CD4-positive, alpha-beta T cell (primary cell): ENCODE results near the gene TARDBP. TPM values are rescaled to one million over a fixed set of nuclear protein-coding genes. Genes with fewer than 3 reads are reported as not detected.
A peak's percentile ranks its signal among the peaks of the same experiment; 100 is the strongest.

Experiments
- ATAC-seq: fragments of 200-7000 bp; cut with Tn5 transposase; one replicate; pipeline ENCODE4 v1.10.0; 2022; ENCODE audit warnings: mild to moderate bottlenecking; ENCODE audit not compliant: poor library complexity
- CTCF ChIA-PET: fragments of 350-600 bp; sonication (Branson Sonifier 250); formaldehyde crosslinking; loops from one replicate; lab custom pipeline; 2021; ENCODE audit warnings: antibody characterized with exemption, inconsistent platforms; lab: Charles Lee
- POLR2A ChIA-PET: fragments of 350-600 bp; sonication (Branson Sonifier 250); formaldehyde crosslinking; loops from one replicate; lab custom pipeline; 2021; ENCODE audit warnings: antibody characterized with exemption, inconsistent platforms; lab: Charles Lee
- DNase-seq, 14 experiments: peaks; one replicate each; pipeline ENCODE4 v3.0.0-alpha.2; 2013 to 2020; ENCODE audit warnings: mixed read lengths in 2 of 14
- H3K27ac ChIP-seq, 2 donors: one replicate each; pipeline versions ENCODE4 v1.5.1 to v1.7.0; 2013; ENCODE audit warnings: low read length in 2 of 2, low read depth in 1 of 2, mild to moderate bottlenecking in 1 of 2
- H3K27me3 ChIP-seq, 2 experiments: 1 replicate in 1 of 2; 2 replicates in 1 of 2; pipeline versions ENCODE4 v1.6.1 to v1.7.0; 2013; ENCODE audit warnings: low read length in 2 of 2, control low read depth in 1 of 2, mild to moderate bottlenecking in 1 of 2, moderate library complexity in 1 of 2; ENCODE audit not compliant: insufficient read depth in 2 of 2, control insufficient read depth in 1 of 2
- H3K36me3 ChIP-seq: one replicate; pipeline ENCODE4 v1.6.1; 2013; ENCODE audit warnings: low read length, control low read depth; ENCODE audit not compliant: insufficient read depth
- H3K4me1 ChIP-seq: one replicate; pipeline ENCODE4 v1.6.1; 2013; ENCODE audit warnings: low read length, control low read depth; ENCODE audit not compliant: insufficient read depth
- H3K4me3 ChIP-seq: one replicate; pipeline ENCODE4 v1.5.1; 2013; ENCODE audit warnings: mild to moderate bottlenecking, low read length, moderate library complexity
- H3K9me3 ChIP-seq, 2 experiments: 1 replicate in 1 of 2; 2 replicates in 1 of 2; pipeline versions ENCODE4 v1.6.1 to v1.7.0; 2013; ENCODE audit warnings: low read length in 2 of 2, mild to moderate bottlenecking in 2 of 2, control low read depth in 1 of 2, moderate library complexity in 1 of 2; ENCODE audit not compliant: control insufficient read depth in 1 of 2, insufficient read depth in 1 of 2
- H3K27ac Mint-ChIP-seq: one replicate; pipeline ENCODE4 v1.8.0; 2020; ENCODE audit warnings: mixed read lengths
- H3K27me3 Mint-ChIP-seq: one replicate; pipeline ENCODE4 v1.8.0; 2021; ENCODE audit warnings: mixed read lengths
- H3K36me3 Mint-ChIP-seq: one replicate; pipeline ENCODE4 v1.8.0; 2021; ENCODE audit warnings: low read depth, mixed read lengths
- H3K4me1 Mint-ChIP-seq: one replicate; pipeline ENCODE4 v1.8.0; 2021; ENCODE audit warnings: low read depth, mixed read lengths
- H3K4me3 Mint-ChIP-seq: one replicate; pipeline ENCODE4 v1.8.0; 2020; ENCODE audit warnings: mild to moderate bottlenecking, mixed read lengths
- H3K9me3 Mint-ChIP-seq: one replicate; pipeline ENCODE4 v1.8.0; 2020; ENCODE audit warnings: mixed read lengths
- intact Hi-C, 2 experiments: fragments of 100-400 bp; cut with DNase I in 1 of 2; cut with micrococcal nuclease in 1 of 2; formaldehyde crosslinking; loops; one replicate each; pipeline versions ENCODE4 v1.15.1 to v1.9.0; 2023 to 2025; cut with DNase I, micrococcal nuclease
- total RNA-seq, 174 experiments: library from RNA in 2 of 174; stranded (reverse) in 2 of 174; gene quantifications; one replicate each; pipeline ENCODE4 v1.2.3 and lab custom pipeline; 2021 to 2026
- TF ChIP-seq, protein P1 (sequence below): fragments of 200-600 bp; IDR thresholded peaks from one replicate; pipeline ENCODE4 v1.8.0; 2022; ENCODE audit warnings: antibody characterized with exemption, mild to moderate bottlenecking

TARDBP gene
- total RNA-seq, 2 experiments from 2014 or later = 141 to 149 TPM

DNA sequence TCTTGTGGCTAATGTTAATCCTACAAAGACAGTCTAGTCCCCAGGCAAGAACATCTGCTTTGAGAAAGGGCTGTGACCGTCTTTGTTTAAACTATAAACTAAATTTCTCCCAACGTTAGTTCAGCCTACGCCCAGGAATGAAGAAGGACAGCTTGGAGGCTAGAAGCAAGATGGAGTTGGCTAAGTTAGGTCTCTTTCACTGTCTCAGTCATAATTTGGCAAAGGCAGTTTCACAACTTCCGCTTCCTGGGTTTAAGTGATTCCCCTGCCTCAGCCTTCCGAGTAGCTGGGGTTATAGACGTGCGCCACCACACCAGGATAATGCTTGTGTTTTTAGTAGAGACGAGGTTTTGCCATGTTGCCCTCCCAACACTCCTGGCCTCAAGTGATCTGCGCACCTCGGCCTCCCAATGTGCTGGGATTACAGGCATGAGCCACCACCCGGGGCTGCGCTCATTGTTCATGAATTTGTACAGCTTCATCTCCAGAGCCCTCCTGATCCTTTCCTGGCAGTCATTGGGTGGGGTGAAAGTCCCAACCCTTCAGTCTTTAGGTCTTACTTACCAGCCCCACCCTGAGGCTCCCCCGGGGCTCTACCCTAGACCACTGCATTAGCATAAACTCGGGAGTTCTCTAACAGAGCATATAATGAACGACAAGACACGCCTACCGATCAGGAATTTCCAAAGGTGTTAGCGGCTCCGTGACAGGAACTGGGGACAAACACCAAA lies 39.5 kb downstream of the TARDBP start:
- Mint-ChIP-seq H3K36me3 (peaks cover 15% of the 10 kb centered on the region), H3K4me3 (peak overlapping the region; percentile 13), H3K9me3 (no peaks in the 10 kb centered on the region), H3K27me3 (no peaks in the 10 kb centered on the region), H3K4me1 (no peaks in the 10 kb centered on the region), H3K27ac (no peak overlapping the region)
- H3K36me3 ChIP-seq = peaks cover 15% of the 10 kb centered on the region
- H3K9me3 ChIP-seq = no peaks in the 10 kb centered on the region
- ATAC-seq (no peak), DNase-seq (no peak)
- intact Hi-C loops = no loop called here
- TF ChIP-seq, protein P1, sequence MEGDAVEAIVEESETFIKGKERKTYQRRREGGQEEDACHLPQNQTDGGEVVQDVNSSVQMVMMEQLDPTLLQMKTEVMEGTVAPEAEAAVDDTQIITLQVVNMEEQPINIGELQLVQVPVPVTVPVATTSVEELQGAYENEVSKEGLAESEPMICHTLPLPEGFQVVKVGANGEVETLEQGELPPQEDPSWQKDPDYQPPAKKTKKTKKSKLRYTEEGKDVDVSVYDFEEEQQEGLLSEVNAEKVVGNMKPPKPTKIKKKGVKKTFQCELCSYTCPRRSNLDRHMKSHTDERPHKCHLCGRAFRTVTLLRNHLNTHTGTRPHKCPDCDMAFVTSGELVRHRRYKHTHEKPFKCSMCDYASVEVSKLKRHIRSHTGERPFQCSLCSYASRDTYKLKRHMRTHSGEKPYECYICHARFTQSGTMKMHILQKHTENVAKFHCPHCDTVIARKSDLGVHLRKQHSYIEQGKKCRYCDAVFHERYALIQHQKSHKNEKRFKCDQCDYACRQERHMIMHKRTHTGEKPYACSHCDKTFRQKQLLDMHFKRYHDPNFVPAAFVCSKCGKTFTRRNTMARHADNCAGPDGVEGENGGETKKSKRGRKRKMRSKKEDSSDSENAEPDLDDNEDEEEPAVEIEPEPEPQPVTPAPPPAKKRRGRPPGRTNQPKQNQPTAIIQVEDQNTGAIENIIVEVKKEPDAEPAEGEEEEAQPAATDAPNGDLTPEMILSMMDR = no peak
- no peaks in the 10 kb centered on the region for H3K27me3 ChIP-seq
- ChIA-PET CTCF (interaction anchor here (2.1 kb wide), 1 partner anchor 14 kb away, joined by 7 read pairs; no protein-coding TSS in a partner anchor), POLR2A (interaction anchor here (2.1 kb wide), 1 partner anchor 14 kb away, joined by 6 read pairs; no protein-coding TSS in a partner anchor)
- H3K27ac ChIP-seq = no peak overlapping the region
- no peak overlapping the region for H3K4me3 ChIP-seq
- no peaks in the 10 kb centered on the region for H3K4me1 ChIP-seq

DNA sequence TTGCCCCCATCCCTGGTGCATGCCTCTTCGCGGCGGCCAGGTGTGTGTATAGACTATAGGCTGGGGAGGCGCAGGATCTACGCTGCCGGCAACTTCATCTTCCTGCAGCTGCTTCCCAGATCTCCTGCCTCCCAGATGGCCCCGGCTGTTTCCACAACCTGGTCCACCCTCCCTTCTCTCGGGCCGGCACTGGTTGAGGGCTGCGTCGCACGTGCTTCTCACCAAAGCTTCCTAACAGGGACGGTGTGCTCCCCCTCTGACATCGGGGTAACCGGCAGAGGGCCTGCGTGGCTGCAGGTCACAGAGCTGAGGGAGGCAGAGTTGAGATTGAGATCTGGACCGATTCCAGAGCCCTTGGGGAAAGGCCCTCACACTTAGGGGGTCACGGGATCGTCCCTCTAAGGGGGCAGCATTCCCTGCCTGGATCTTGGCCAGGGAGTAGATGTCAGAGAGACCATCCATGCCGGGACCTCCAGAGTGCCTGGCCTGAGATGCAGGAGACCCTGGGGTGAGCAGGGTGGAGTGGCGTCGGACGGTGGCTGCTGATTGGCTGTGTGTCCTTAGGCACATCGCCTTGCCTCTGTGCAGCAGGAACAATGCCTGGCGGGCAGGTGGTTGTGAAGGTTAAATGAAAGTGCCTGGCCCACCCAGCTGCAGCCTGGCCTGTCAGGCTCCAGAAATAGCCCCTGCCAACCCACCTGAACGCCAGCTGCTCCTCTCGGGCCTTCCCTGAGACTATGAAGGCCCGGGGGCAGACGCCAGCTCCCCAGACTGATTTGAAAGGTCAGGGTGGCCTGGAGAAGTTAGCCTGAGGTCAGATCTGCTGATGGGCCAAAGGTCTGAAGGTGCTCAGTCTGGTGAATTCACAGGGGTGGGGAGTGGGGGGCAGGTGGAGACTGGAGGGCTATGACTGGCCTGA lies 40.6 kb downstream of the TARDBP start:
- no peaks in the 10 kb centered on the region for H3K9me3 Mint-ChIP-seq
- no peak overlapping the region for H3K4me3 Mint-ChIP-seq
- H3K4me3 ChIP-seq = no peak overlapping the region
- H3K36me3 Mint-ChIP-seq = peaks cover 23% of the 10 kb centered on the region
- H3K27ac ChIP-seq = no peak overlapping the region
- ATAC-seq = no peak
- H3K4me1 ChIP-seq = peaks cover 3% of the 10 kb centered on the region
- intact Hi-C loops = no loop called here
- H3K27ac Mint-ChIP-seq = no peak overlapping the region
- peaks cover 20% of the 10 kb centered on the region for H3K36me3 ChIP-seq
- CTCF ChIA-PET = no interaction called here
- H3K4me1 Mint-ChIP-seq = no peaks in the 10 kb centered on the region
- H3K27me3 ChIP-seq = no peaks in the 10 kb centered on the region
- TF ChIP-seq, protein P1 = no peak
- POLR2A ChIA-PET = interaction anchor here (1.1 to 2.1 kb wide), 2 partner anchors 15 to 27 kb away, joined by 3 to 6 read pairs; no protein-coding TSS in a partner anchor
- H3K27me3 Mint-ChIP-seq = no peaks in the 10 kb centered on the region
- H3K9me3 ChIP-seq = no peaks in the 10 kb centered on the region
- DNase-seq = no peak

DNA sequence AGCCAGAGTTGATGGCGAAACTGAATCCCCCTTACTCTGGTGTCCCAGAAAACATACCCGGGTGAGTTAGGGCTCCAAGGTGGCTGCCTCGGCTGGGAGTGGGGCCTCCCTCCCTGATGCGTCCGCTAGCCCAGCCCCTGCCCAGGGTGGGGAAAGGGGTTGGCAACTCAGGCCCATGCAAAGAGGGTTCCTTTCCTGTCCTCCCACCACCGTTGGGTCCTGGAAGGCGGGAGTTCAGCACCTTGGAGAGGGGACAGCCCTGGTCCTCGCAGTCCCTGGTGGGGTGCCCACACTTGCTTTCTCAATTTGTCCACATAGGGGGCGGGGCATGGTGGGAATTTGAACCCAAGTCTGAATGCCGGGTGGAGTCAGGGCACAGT lies 41.3 kb downstream of the TARDBP start:
- no peak overlapping the region for H3K27ac Mint-ChIP-seq

More for the DNA sequence above, 41.3 kb downstream of the TARDBP start:
- CTCF ChIA-PET = no interaction called here
- intact Hi-C loops = no loop called here
- Histone ChIP-seq H3K36me3 (peaks cover 24% of the 10 kb centered on the region), H3K4me1 (peaks cover 7% of the 10 kb centered on the region), H3K4me3 (no peak overlapping the region), H3K27ac (no peak overlapping the region), H3K9me3 (no peaks in the 10 kb centered on the region), H3K27me3 (no peaks in the 10 kb centered on the region)
- no peak for ATAC-seq
- TF ChIP-seq, protein P1 = no peak
- Mint-ChIP-seq H3K27me3 (no peaks in the 10 kb centered on the region), H3K9me3 (no peaks in the 10 kb centered on the region), H3K4me1 (peaks cover 3% of the 10 kb centered on the region), H3K4me3 (no peak overlapping the region), H3K36me3 (peaks cover 26% of the 10 kb centered on the region)
- POLR2A ChIA-PET = interaction anchor here (1.1 kb wide), 1 partner anchor 26 kb away, joined by 3 read pairs; no protein-coding TSS in a partner anchor
- no peak for DNase-seq
